Ureter (tissue), 1 donor: ENCODE data around the gene F10. TPM values are rescaled to one million over a fixed set of nuclear protein-coding genes. Genes with fewer than 3 reads are reported as not detected.

Experiments
- DNase-seq: peaks from one replicate; pipeline ENCODE4 v3.0.0-alpha.2; 2020; ENCODE audit warnings: low spot score
- total RNA-seq: library from RNA; stranded (reverse); gene quantifications from one replicate; pipeline ENCODE4 v1.2.4, GENCODE V29; 2023
- donor health status: DM: yes; HTN: yes; CAD: no.

Gene F10
- total RNA-seq, 1 donor from 2014 or later: 9.4 TPM

GRCh38 chr13:113116206-113116800, 6.3 kb upstream of the F10 start:
- no peak for DNase-seq

- no peak for DNase-seq
Observed at GRCh38 chr13:113116871-113117271, 5.7 kb upstream of the F10 start.

GRCh38 chr13:113117335-113117872, 5.2 kb upstream of the F10 start:
- no peak for DNase-seq

GRCh38 chr13:113117911-113118260, 4.7 kb upstream of the F10 start:
- DNase-seq: no peak

GRCh38 chr13:113118261-113119021, 4.2 kb upstream of the F10 start:
- DNase-seq: no peak

GRCh38 chr13:113119166-113119821, 3.3 kb upstream of the F10 start:
- no peak for DNase-seq

- DNase-seq: no peak
Observed at GRCh38 chr13:113119822-113120189, 2.8 kb upstream of the F10 start.

GRCh38 chr13:113120300-113121182, 2.1 kb upstream of the F10 start:
- DNase-seq: no peak

- no peak for DNase-seq
Observed at GRCh38 chr13:113121183-113121927, 1.2 kb upstream of the F10 start.

- DNase-seq: no peak
Observed at GRCh38 chr13:113121928-113122471, 599 bp upstream of the F10 start.

- DNase-seq: no peak
Observed at GRCh38 chr13:113123226-113124201, 915 bp downstream of the F10 start.

GRCh38 chr13:113124211-113124970, 1.8 kb downstream of the F10 start:
- DNase-seq: no peak

- DNase-seq: no peak
Observed at GRCh38 chr13:113125506-113126264, 3.1 kb downstream of the F10 start.

GRCh38 chr13:113126265-113127150, 3.9 kb downstream of the F10 start:
- DNase-seq: no peak

GRCh38 chr13:113129480-113129879, 6.9 kb downstream of the F10 start:
- no peak for DNase-seq

GRCh38 chr13:113129921-113130750, 7.5 kb downstream of the F10 start:
- DNase-seq: no peak
